ENCODE results near the gene PUS10. TPM values are rescaled to one million over a fixed set of nuclear protein-coding genes. Genes with fewer than 3 reads are reported as not detected.

Gene PUS10
- total and polyA plus RNA-seq, 2 of the 13 experiments (the other 11 are each of a cell fraction or from before 2014, with no cell fraction given), result 41.4 to 44.3 TPM

GRCh38 chr2:61017556-61018317 lies at the start of gene PUS10, which contains the start of gene PEX13 (continued):
- TF ChIP-seq ZNF609 (CRISPR knock-in tag; IDR thresholded peaks at IDR 0.05; ENCODE audit: borderline replicate concordance), result peak; percentile 82
- TF ChIP-seq ZNF550 (CRISPR knock-in tag; IDR thresholded peaks at IDR 0.05; ENCODE audit: borderline replicate concordance), result no peak
- peak; percentile 11 for TF ChIP-seq TBL1XR1 (IDR thresholded peaks at IDR 0.05; ENCODE audit: borderline replicate concordance, low read length, partially characterized antibody)
- peak; percentile 15 for TF ChIP-seq AFF4 (CRISPR knock-in tag; IDR thresholded peaks at IDR 0.05)
- peak; percentile 65 for TF ChIP-seq ZNF547 (CRISPR knock-in tag; IDR thresholded peaks at IDR 0.05)
- no peak for TF ChIP-seq REXO4 (CRISPR knock-in tag; IDR thresholded peaks at IDR 0.05; ENCODE audit: borderline replicate concordance)
- no peak; the same call in 1 of the 2 replicates for TF ChIP-seq ZNF703 (CRISPR knock-in tag; IDR thresholded peaks at IDR 0.05; ENCODE audit: borderline replicate concordance)
- peak; percentile 19; the same call in 1 of the 2 replicates for TF ChIP-seq ZNF615 (CRISPR knock-in tag; IDR thresholded peaks at IDR 0.05; ENCODE audit: borderline replicate concordance)
- no peak for TF ChIP-seq TRIM22 (IDR thresholded peaks at IDR 0.05)
- no peak for TF ChIP-seq DMTF1 (CRISPR knock-in tag; IDR thresholded peaks at IDR 0.05)
- TF ChIP-seq THAP8 (CRISPR knock-in tag; IDR thresholded peaks at IDR 0.05; ENCODE audit: borderline replicate concordance), result no peak; the same call in none of the 2 replicates
- TF ChIP-seq ZNF441 (CRISPR knock-in tag; IDR thresholded peaks at IDR 0.05; ENCODE audit: borderline replicate concordance), result peak; percentile 79
- TF ChIP-seq ZNF451 (CRISPR knock-in tag; IDR thresholded peaks at IDR 0.05), result no peak
- no peak for TF ChIP-seq ATF7 (IDR thresholded peaks at IDR 0.05)
- TF ChIP-seq ATF7 (CRISPR knock-in tag; IDR thresholded peaks at IDR 0.05), result no peak

Measured in HepG2 (cell line).